Epithelial cell of alveolus of lung (primary cell): Measurements from ENCODE around the gene GJB2. TPM values are rescaled to one million over a fixed set of nuclear protein-coding genes. Genes with fewer than 3 reads are reported as not detected.

Experiments
- total RNA-seq: library from RNA; depleted of rRNA; stranded (reverse); fragments of >200 nt; gene quantifications from 2 replicates; pipeline ENCODE4 v1.2.1, GENCODE V29; 2015

The GJB2 gene
- total RNA-seq = 0.24 and 0.78 TPM in 2 replicates

GRCh38 chr13:20192836-20193161, at the start of gene GJB2:
Gene GJB2, minus strand, starts transcription at chr13:20192938. Its CDS starts 3,357 bp downstream, at chr13:20189581.

GRCh38 chr13:20231839-20232555, 39.3 kb upstream of the GJB2 start, which contains the start of gene GJB6:
Gene GJB6, minus strand, starts transcription at chr13:20232319. Its CDS starts 8,839 bp downstream, at chr13:20223480.

GRCh38 chr13:20160306-20161274, 32.1 kb downstream of the GJB2 start, which contains the start of gene GJA3:
Gene GJA3, minus strand, starts transcription at chr13:20161052. Its CDS starts 17,764 bp downstream, at chr13:20143288.

Other genes starting within 250 kb of the GJB2 start
- gene ZMYM2, start 234.2 kb downstream of the GJB2 start, total RNA-seq = 26.5 and 53.9 TPM in 2 replicates
- under 0.01 and 0.16 TPM in 2 replicates for gene GJA3, start 31.9 kb downstream of the GJB2 start, total RNA-seq
- gene GJB6, start 39.4 kb upstream of the GJB2 start, total RNA-seq = not detected in 2 replicates